Heart right ventricle (tissue), 16 donors: ENCODE results near the gene CFHR5. TPM values are rescaled to one million over a fixed set of nuclear protein-coding genes. Genes with fewer than 3 reads are reported as not detected.
"Not testable (repeated sequence)": the region's sequence is repeated elsewhere in the genome, so short reads cannot be mapped to it uniquely, and the experiment has no call there.

Experiments used
- ATAC-seq, 8 donors: fragments of 200-7000 bp; cut with Tn5 transposase; one replicate each; pipeline ENCODE4 v1.9.1; 2020; ENCODE audit warnings: mild to moderate bottlenecking in 8 of 8, moderate library complexity in 8 of 8, moderate number of reproducible peaks in 1 of 8
- DNase-seq, 2 donors: peaks; one replicate each; pipeline ENCODE4 v3.0.0-alpha.2; 2020
- H3K27ac ChIP-seq, 10 donors: fragments of 200-600 bp; sonication (generic) in 2 of 10; one replicate each; pipeline versions ENCODE4 v1.5.0 to v1.8.0; 2020 to 2022; ENCODE audit warnings: mild to moderate bottlenecking in 3 of 10
- H3K27me3 ChIP-seq, 7 donors: fragments of 200-600 bp; one replicate each; pipeline ENCODE4 v1.8.0; 2021 to 2022; ENCODE audit warnings: mild to moderate bottlenecking in 2 of 7
- H3K36me3 ChIP-seq, 9 donors: fragments of 200-600 bp; sonication (generic) in 1 of 9; one replicate each; pipeline versions ENCODE4 v1.5.0 to v1.8.0; 2020 to 2022; ENCODE audit warnings: mild to moderate bottlenecking in 2 of 9
- H3K4me1 ChIP-seq, 9 donors: fragments of 200-600 bp; sonication (generic) in 1 of 9; one replicate each; pipeline versions ENCODE4 v1.5.0 to v1.8.0; 2020 to 2022; ENCODE audit warnings: mild to moderate bottlenecking in 4 of 9
- H3K4me3 ChIP-seq, 10 donors: fragments of 200-600 bp; sonication (generic) in 2 of 10; one replicate each; pipeline versions ENCODE4 v1.5.0 to v1.8.0; 2020 to 2022; ENCODE audit warnings: mild to moderate bottlenecking in 7 of 10, moderate library complexity in 2 of 10
- H3K9me3 ChIP-seq, 11 donors: fragments of 200-600 bp in 10 of 11; sonication (generic) in 2 of 11; one replicate each; pipeline versions ENCODE4 v1.5.0 to v1.8.0; 2013 to 2022; ENCODE audit warnings: mild to moderate bottlenecking in 2 of 11, control low read depth in 1 of 11, moderate library complexity in 1 of 11
- CTCF ChIP-seq, 9 donors: fragments of 200-600 bp; sonication (generic) in 2 of 9; IDR thresholded peaks; one replicate each; pipeline versions ENCODE4 v1.5.0 to v1.8.0; 2021 to 2022; ENCODE audit warnings: antibody characterized with exemption in 9 of 9, mild to moderate bottlenecking in 5 of 9, moderate library complexity in 1 of 9
- WGBS, 2 donors: extraction: QIAGEN DNeasy Blood & Tissue Kit; methylation state at CpG; one replicate each; pipeline ENCODE4 v1.1.7; 2013; ENCODE audit warnings: inconsistent platforms in 1 of 2; 5-methylcytosine and 5-hydroxymethylcytosine counted together
- intact Hi-C, 10 donors: fragments of 100-400 bp; cut with DNase I; formaldehyde crosslinking; loops; one replicate each; pipeline versions ENCODE4 v1.11.1 to v1.14.2; 2022
- long read RNA-seq, 3 donors: library from polyadenylated mRNA; unstranded; transcript quantifications; one replicate each; pipeline ENCODE4 v2.0.0, GENCODE V29; 2020 to 2021
- polyA plus RNA-seq, 2 donors: library from polyadenylated mRNA; stranded (reverse); fragments of 200-250 nt; gene quantifications; one replicate each; pipeline ENCODE4 v1.2.3, GENCODE V29; 2013
- total RNA-seq, 10 donors: library from RNA; stranded (reverse); fragmentation: NEBNext Ultra II Directional in 3 of 10; extraction: Animal tissue kit (Norgen Biotek cat#: 25700) in 3 of 10; gene quantifications; one replicate each; pipeline versions ENCODE4 v1.2.1 to v1.2.4, GENCODE V29; 2021 to 2023
- donor health status: Arrhythmogenic right ventricular cardiomyopathy.
- donor health status: ischemic (EF 13 %, LVEDD 7.1; RV severe dilation, severe dysfunction).
- donor health status: healthy with polysubstance abuse.
- donor health status: DM: no; HTN: yes; CAD: no.
- donor health status: DM: no; HTN: no; CAD: no.
- donor health status: ischemic (EF 25% LVEDD 6.9; RV normal size, moderate dysfunction).
- donor health status: ischemic (EF 25% LVEDD 5.7; RV mildly dilated, moderate dysfunction).
- donor health status: healthy.
- donor health status: DM: yes; HTN: yes; CAD: no.
- donor health status: Ischemic cardiomyopathy.
- donor health status: ischemic (EF 35%, LVEDD 5.7; RV mildly dilated, moderate dysfunction).
- donor health status: nonischemic (EF 11% LVEDD 7.7; RV severe dilation, severe dysfunction).
- donor health status: DM: yes; HTN: yes; CAD: no.
- donor health status: PGD.
- donor health status: ischemic (EF 29% LVEDD 5.4; RV normal size, mild dysfunction).
- donor health status: nonischemic (EF 23%, LVEDD 6.1; RV moderate dilation, normal function).

CFHR5 gene
- total RNA-seq (not detected), polyA plus RNA-seq (not detected)
- long read RNA-seq, donor 1 = 0 reads
- long read RNA-seq, donor 2 = 0 reads
- long read RNA-seq, donor 3 = 0 reads

GRCh38 chr1:196977278-196977677 is at the start of gene CFHR5:
Gene CFHR5 (plus strand): TSS chr1:196977556. CDS start chr1:196977665, 109 bp downstream.
- no peak within 1 kb of the TSS for H3K4me3 ChIP-seq
- no peaks in the 10 kb centered on the region for H3K4me1 ChIP-seq
- 49 to 55% methylated on average over 5 of the region's 5 CpGs for WGBS, 2 donors
- H3K27ac ChIP-seq = no peak within 1 kb of the TSS
- H3K36me3 ChIP-seq = no peaks in the 10 kb centered on the region
- intact Hi-C loops = no loop called here
- H3K9me3 ChIP-seq = no peaks in the 10 kb centered on the region
- no peak for TF ChIP-seq CTCF (IDR thresholded peaks at IDR 0.05)
- no peak for ATAC-seq
- no peak for DNase-seq
- no peaks in the 10 kb centered on the region for H3K27me3 ChIP-seq

- H3K27ac ChIP-seq, H3K4me1 ChIP-seq, H3K27me3 ChIP-seq, DNase-seq, H3K9me3 ChIP-seq, H3K4me3 ChIP-seq, H3K36me3 ChIP-seq, intact Hi-C loops, ATAC-seq: not testable (repeated sequence)
- 85 to 89% methylated on average over 2 of the region's 2 CpGs for WGBS, 2 donors
Observed at GRCh38 chr1:196932853-196933252, 44.5 kb upstream of the CFHR5 start.

DNA sequence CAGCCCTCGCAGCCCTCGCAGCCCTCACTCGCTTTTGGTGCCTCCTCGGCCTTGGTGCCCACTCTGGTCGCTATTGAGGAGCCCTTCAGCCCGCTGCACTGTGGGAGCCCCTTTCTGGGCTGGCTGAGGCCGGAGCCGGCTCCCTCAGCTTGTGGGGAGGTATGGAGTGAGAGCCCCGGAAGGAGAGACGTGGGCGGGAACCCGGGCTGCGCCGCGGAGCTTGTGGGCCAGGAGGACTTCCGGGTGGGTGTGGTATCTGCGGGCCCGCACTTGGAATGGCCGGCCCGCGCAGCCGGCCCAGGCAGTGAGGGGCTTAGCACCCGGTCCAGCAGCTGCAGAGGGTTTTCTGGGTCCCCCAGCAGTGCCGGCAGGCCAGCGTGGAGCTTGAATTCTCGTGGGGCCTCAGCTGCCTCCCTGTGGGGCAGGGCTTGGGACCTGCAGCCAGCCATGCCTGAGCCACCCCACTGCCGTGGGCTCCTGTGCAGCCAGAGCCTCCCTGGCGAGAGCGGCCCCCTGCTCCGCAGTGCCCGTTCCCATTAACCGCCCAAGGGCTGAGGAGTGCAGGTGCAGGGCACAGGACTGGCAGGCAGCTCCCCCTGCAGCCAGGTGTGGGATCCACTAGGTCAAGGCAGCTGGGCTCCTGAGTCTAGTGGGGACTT is 43.7 kb upstream of the CFHR5 start:
- intact Hi-C loops = no loop called here
- H3K27ac ChIP-seq = no peak overlapping the region
- H3K4me1 ChIP-seq = no peaks in the 10 kb centered on the region
- TF ChIP-seq CTCF (IDR thresholded peaks at IDR 0.05) = no peak
- no peaks in the 10 kb centered on the region for H3K9me3 ChIP-seq
- no peaks in the 10 kb centered on the region for H3K36me3 ChIP-seq
- ATAC-seq (no peak), DNase-seq (no peak)
- H3K27me3 ChIP-seq = no peaks in the 10 kb centered on the region
- no peak overlapping the region for H3K4me3 ChIP-seq
- 88 to 93% methylated on average over 32 of the region's 32 CpGs for WGBS, 2 donors

GRCh38 chr1:196941474-196941873 is 35.9 kb upstream of the CFHR5 start:
- H3K4me1 ChIP-seq, ATAC-seq, H3K27me3 ChIP-seq, H3K9me3 ChIP-seq, intact Hi-C loops, H3K27ac ChIP-seq, H3K36me3 ChIP-seq, H3K4me3 ChIP-seq, DNase-seq: not testable (repeated sequence)
- 71 to 78% methylated on average over 6 of the region's 6 CpGs for WGBS, 2 donors

DNA sequence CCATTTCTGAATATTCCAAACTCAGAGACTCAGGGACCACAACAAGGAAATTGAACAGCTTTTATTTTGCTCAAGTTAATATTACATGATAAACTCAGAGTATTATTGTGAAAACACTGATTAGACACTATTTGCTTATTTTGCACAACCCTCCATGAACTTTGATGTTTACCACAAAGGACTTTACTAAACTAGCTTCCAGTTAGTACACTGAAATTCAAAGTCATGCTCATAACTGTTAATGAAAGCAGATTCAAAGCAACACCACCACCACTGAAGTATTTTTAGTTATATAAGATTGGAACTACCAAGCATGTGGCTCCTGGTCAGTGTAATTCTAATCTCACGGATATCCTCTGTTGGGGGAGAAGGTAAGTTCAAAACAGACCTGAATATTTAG is 33.8 kb upstream of the CFHR5 start, which contains the start of gene CFHR2:
Gene CFHR2, plus strand, starts transcription at position 171 of the 400 bp plus-strand sequence. Its CDS starts 143 bp downstream, at position 314.
- H3K9me3 ChIP-seq, H3K4me3 ChIP-seq, ATAC-seq, H3K4me1 ChIP-seq, H3K27ac ChIP-seq, H3K36me3 ChIP-seq, intact Hi-C loops, DNase-seq, H3K27me3 ChIP-seq: not testable (repeated sequence)
- no CpG with 5 or more reads among the region's 1 CpG for WGBS, 2 donors

DNA sequence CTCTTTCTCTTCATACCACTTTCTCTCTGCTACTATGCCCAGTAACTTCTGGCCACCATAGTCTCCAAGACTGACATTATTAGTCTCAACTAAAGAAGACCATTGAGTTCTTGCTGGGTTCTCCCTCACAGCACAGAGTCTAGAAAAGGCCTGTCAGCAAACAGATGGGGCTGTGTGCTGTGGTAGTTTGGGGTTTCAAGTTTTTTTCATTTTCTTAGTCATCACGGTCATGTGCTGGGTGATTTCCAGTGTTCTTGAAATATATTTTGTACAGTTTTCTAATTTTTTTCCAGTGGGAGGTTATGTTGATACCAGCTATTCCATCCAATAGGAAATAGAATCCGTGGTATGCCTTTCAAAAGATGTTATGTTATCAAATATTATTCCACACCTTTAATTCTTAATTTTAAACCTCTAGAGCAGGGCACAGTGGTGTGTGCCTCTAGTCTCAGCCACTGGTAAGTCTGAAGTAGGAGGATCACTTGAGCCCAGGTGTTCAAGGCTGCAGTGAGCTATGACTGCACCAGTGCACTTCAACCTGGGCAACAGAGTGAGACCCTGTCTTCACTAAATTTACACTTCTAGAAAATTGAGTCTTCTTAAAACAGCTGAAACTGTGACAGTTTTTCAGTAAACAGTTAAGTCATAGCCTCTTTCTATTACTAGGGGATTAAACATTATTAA is 25.5 kb upstream of the CFHR5 start:
- ATAC-seq = no peak

More for the DNA sequence above, 25.5 kb upstream of the CFHR5 start:
- H3K9me3 ChIP-seq = peaks cover 0 to 10% (median 0%) of the 10 kb centered on the region in 11 donors
- no peak for TF ChIP-seq CTCF (IDR thresholded peaks at IDR 0.05)
- intact Hi-C loops = no loop called here
- no peak overlapping the region for H3K4me3 ChIP-seq
- H3K4me1 ChIP-seq = no peaks in the 10 kb centered on the region
- no peak for DNase-seq
- H3K27me3 ChIP-seq = no peaks in the 10 kb centered on the region
- 65 to 79% methylated on average over 2 of the region's 2 CpGs for WGBS, 2 donors
- H3K27ac ChIP-seq = no peak overlapping the region
- H3K36me3 ChIP-seq = no peaks in the 10 kb centered on the region
